HepG2 (cell line): ENCODE measurements around the gene DDX20. TPM values are rescaled to one million over a fixed set of nuclear protein-coding genes. Genes with fewer than 3 reads are reported as not detected.

Experiments used
- CBX1 ChIP-seq: IDR thresholded peaks from one replicate; pipeline ENCODE4 v1.6.1; 2016; ENCODE audit warnings: antibody characterized with exemption, low read depth
- FOSL2 ChIP-seq: sonication (generic); formaldehyde crosslinking; IDR thresholded peaks from 2 replicates; pipeline ENCODE4 v1.4.0; 2020; ENCODE audit warnings: missing genetic modification reagents
- HOXA7 ChIP-seq: sonication (generic); formaldehyde crosslinking; IDR thresholded peaks from 2 replicates; pipeline ENCODE4 v1.8.1; 2022; ENCODE audit warnings: mild to moderate bottlenecking, missing genetic modification reagents, moderate library complexity
- IKZF5 ChIP-seq: IDR thresholded peaks from 2 replicates; pipeline ENCODE4 v1.6.1; 2018; ENCODE audit warnings: missing genetic modification reagents, mild to moderate bottlenecking, missing compliant biosample characterization
- IRF1 ChIP-seq: sonication (generic); formaldehyde crosslinking; IDR thresholded peaks from 2 replicates; pipeline ENCODE4 v1.4.0; 2020; ENCODE audit warnings: low read depth, mild to moderate bottlenecking, missing genetic modification reagents
- KLF16 ChIP-seq, 2 experiments: sonication (generic) in 1 of 2; formaldehyde crosslinking in 1 of 2; IDR thresholded peaks; 2 replicates each; pipeline versions ENCODE4 v1.6.1 to v1.8.0; 2016 to 2023; ENCODE audit warnings: missing genetic modification reagents in 2 of 2, missing compliant biosample characterization in 1 of 2
- MAFF ChIP-seq: IDR thresholded peaks from 2 replicates; pipeline ENCODE4 v1.6.1; 2011; ENCODE audit warnings: low read depth, low read length, improper control_type of control experiment
- MAZ ChIP-seq, 2 experiments: sonication (generic) in 1 of 2; formaldehyde crosslinking in 1 of 2; IDR thresholded peaks; 2 replicates each; pipeline versions ENCODE4 v1.5.0 to v1.6.1; 2012 to 2020; ENCODE audit warnings: low read depth in 2 of 2, mild to moderate bottlenecking in 2 of 2, borderline replicate concordance in 1 of 2, improper control_type of control experiment in 1 of 2, low read length in 1 of 2, missing genetic modification reagents in 1 of 2, moderate library complexity in 1 of 2
- MTA1 ChIP-seq: sonication (generic); formaldehyde crosslinking; IDR thresholded peaks from 2 replicates; pipeline ENCODE4 v1.4.0; 2020; ENCODE audit warnings: missing genetic modification reagents, mild to moderate bottlenecking, borderline replicate concordance
- NPAS2 ChIP-seq: sonication (generic); formaldehyde crosslinking; IDR thresholded peaks from 2 replicates; pipeline ENCODE4 v1.8.0; 2022; ENCODE audit warnings: mild to moderate bottlenecking, missing genetic modification reagents, borderline replicate concordance
- NR2F1 ChIP-seq, 2 experiments: fragments of 450-650 bp in 1 of 2; formaldehyde crosslinking in 1 of 2; IDR thresholded peaks; 2 replicates each; pipeline versions ENCODE4 v1.5.0 to v1.6.1; 2016 to 2020; ENCODE audit warnings: mild to moderate bottlenecking in 1 of 2, missing compliant biosample characterization in 1 of 2, missing genetic modification reagents in 1 of 2, moderate library complexity in 1 of 2
- NR2F6 ChIP-seq, 2 experiments: IDR thresholded peaks; 2 replicates each; pipeline ENCODE4 v1.6.1; 2016; ENCODE audit warnings: antibody characterized with exemption in 1 of 2, mild to moderate bottlenecking in 1 of 2
- RBFOX2 ChIP-seq: fragments of 200-400 bp; formaldehyde crosslinking; IDR thresholded peaks from 2 replicates; pipeline ENCODE4 v1.6.1; 2017; ENCODE audit warnings: low read depth, mild to moderate bottlenecking, low read length
- SIN3B ChIP-seq: fragments of 150-350 bp; IDR thresholded peaks from 2 replicates; pipeline ENCODE4 v1.6.1; 2014; ENCODE audit warnings: low read length
- ZFP82 ChIP-seq: sonication (generic); formaldehyde crosslinking; IDR thresholded peaks from 2 replicates; pipeline ENCODE4 v1.5.1; 2020; ENCODE audit warnings: mild to moderate bottlenecking, missing genetic modification reagents, borderline replicate concordance
- ZNF17 ChIP-seq: sonication (generic); formaldehyde crosslinking; IDR thresholded peaks from 2 replicates; pipeline ENCODE4 v1.5.0; 2020; ENCODE audit warnings: mild to moderate bottlenecking, missing genetic modification reagents
- ZNF205 ChIP-seq: IDR thresholded peaks from 2 replicates; pipeline ENCODE4 v1.6.1; 2018; ENCODE audit warnings: missing biosample characterization, missing genetic modification reagents
- ZNF256 ChIP-seq: sonication (generic); formaldehyde crosslinking; conservative IDR thresholded peaks from 2 replicates; pipeline ENCODE4 v1.4.0; 2020; ENCODE audit warnings: missing genetic modification reagents
- ZNF350 ChIP-seq: sonication (generic); formaldehyde crosslinking; IDR thresholded peaks from 2 replicates; pipeline ENCODE4 v1.4.0; 2020; ENCODE audit warnings: mild to moderate bottlenecking, low read depth, missing genetic modification reagents, borderline replicate concordance
- ZNF563 ChIP-seq: sonication (generic); formaldehyde crosslinking; IDR thresholded peaks from 2 replicates; pipeline ENCODE4 v1.8.0; 2022; ENCODE audit warnings: mild to moderate bottlenecking, moderate library complexity, missing genetic modification reagents
- ZSCAN12 ChIP-seq: sonication (generic); formaldehyde crosslinking; IDR thresholded peaks from 2 replicates; pipeline ENCODE4 v1.9.0; 2021; ENCODE audit warnings: mild to moderate bottlenecking, missing genetic modification reagents
- polyA plus RNA-seq, 8 experiments: library from polyadenylated mRNA; depleted of rRNA in 3 of 8; stranded (reverse) in 7 of 8; unstranded in 1 of 8; fragments of >200 nt; fragmentation: Illumina TruSeq in 4 of 8; extraction: Trizol in 4 of 8; gene quantifications; 2 replicates each; pipeline versions ENCODE4 v1.2.1 to v1.2.3, GENCODE V29; 2011 to 2016; ENCODE audit warnings: low read depth in 4 of 8, missing spikeins in 1 of 8, mixed read lengths in 1 of 8; ENCODE audit not compliant: insufficient read depth in 1 of 8
- total RNA-seq, 5 experiments: library from RNA; depleted of rRNA; stranded (reverse); fragments of >200 nt; fragmentation: Illumina TruSeq; extraction: Trizol; gene quantifications; 2 replicates each; pipeline ENCODE4 v1.2.3, GENCODE V29; 2016; ENCODE audit warnings: low read depth in 1 of 5
- TF ChIP-seq, protein P1 (sequence below): sonication (generic); formaldehyde crosslinking; IDR thresholded peaks from 2 replicates; pipeline ENCODE4 v1.8.0; 2023; ENCODE audit warnings: mild to moderate bottlenecking, missing genetic modification reagents
- TF ChIP-seq, protein P2 (sequence below): sonication (generic); formaldehyde crosslinking; IDR thresholded peaks from 2 replicates; pipeline ENCODE4 v1.8.1; 2022; ENCODE audit warnings: mild to moderate bottlenecking, missing genetic modification reagents

DDX20 gene
- total and polyA plus RNA-seq, 2 of the 13 experiments (the other 11 are each of a cell fraction or from before 2014, with no cell fraction given): 4.0 to 14.3 TPM

GRCh38 chr1:111738436-111739193, 17.1 kb upstream of the DDX20 start (continued):
- TF ChIP-seq CBX1 (peak; percentile 3), ZNF256 (CRISPR knock-in tag) (no peak), MAFF (no peak), RBFOX2 (peak; percentile 72), ZNF205 (CRISPR knock-in tag) (0 out of 2 replicates have a peak, but pooled peaks have one; percentile 14), KLF16 (CRISPR knock-in tag; IDR thresholded peaks at IDR 0.05) (no peak), SIN3B (no peak), FOSL2 (CRISPR knock-in tag) (no peak), NR2F6 (IDR thresholded peaks at IDR 0.05) (no peak), NR2F6 (CRISPR knock-in tag; IDR thresholded peaks at IDR 0.05) (0 out of 2 replicates have a peak, but pooled peaks have one; percentile 10), ZFP82 (CRISPR knock-in tag) (no peak), NR2F1 (CRISPR knock-in tag; IDR thresholded peaks at IDR 0.05) (no peak), MAZ (IDR thresholded peaks at IDR 0.05; ENCODE audit: borderline replicate concordance, low read depth, low read length) (peak; percentile 44; the same call in 1 of the 2 replicates), MAZ (CRISPR knock-in tag; IDR thresholded peaks at IDR 0.05; ENCODE audit: low read depth) (no peak), IRF1 (CRISPR knock-in tag) (no peak), IKZF5 (peak; percentile 4; the same call in 1 of the 2 replicates), ZSCAN12 (CRISPR knock-in tag) (no peak), HOXA7 (no peak), ZNF563 (CRISPR knock-in tag) (peak; percentile 66; the same call in 1 of the 2 replicates), NPAS2 (CRISPR knock-in tag) (no peak), MTA1 (CRISPR knock-in tag) (0 out of 2 replicates have a peak, but pooled peaks have one; percentile 17), ZNF350 (CRISPR knock-in tag) (no peak), ZNF17 (CRISPR knock-in tag) (no peak)
- TF ChIP-seq, protein P1, sequence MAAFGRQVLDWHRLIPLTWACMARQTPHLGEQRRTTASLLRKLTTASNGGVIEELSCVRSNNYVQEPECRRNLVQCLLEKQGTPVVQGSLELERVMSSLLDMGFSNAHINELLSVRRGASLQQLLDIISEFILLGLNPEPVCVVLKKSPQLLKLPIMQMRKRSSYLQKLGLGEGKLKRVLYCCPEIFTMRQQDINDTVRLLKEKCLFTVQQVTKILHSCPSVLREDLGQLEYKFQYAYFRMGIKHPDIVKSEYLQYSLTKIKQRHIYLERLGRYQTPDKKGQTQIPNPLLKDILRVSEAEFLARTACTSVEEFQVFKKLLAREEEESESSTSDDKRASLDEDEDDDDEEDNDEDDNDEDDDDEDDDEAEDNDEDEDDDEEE (CRISPR knock-in tag): 0 out of 2 replicates have a peak, but pooled peaks have one; percentile 18
- TF ChIP-seq, protein P2, sequence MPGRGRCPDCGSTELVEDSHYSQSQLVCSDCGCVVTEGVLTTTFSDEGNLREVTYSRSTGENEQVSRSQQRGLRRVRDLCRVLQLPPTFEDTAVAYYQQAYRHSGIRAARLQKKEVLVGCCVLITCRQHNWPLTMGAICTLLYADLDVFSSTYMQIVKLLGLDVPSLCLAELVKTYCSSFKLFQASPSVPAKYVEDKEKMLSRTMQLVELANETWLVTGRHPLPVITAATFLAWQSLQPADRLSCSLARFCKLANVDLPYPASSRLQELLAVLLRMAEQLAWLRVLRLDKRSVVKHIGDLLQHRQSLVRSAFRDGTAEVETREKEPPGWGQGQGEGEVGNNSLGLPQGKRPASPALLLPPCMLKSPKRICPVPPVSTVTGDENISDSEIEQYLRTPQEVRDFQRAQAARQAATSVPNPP (CRISPR knock-in tag): 0 out of 2 replicates have a peak, but pooled peaks have one; percentile 24
